Adrenal gland (tissue), 12 donors: ENCODE results near the gene MOB1A. TPM values are rescaled to one million over a fixed set of nuclear protein-coding genes. Genes with fewer than 3 reads are reported as not detected.
A peak's percentile ranks its signal among the peaks of the same experiment; 100 is the strongest.
"Not testable (repeated sequence)": the region's sequence is repeated elsewhere in the genome, so short reads cannot be mapped to it uniquely, and the experiment has no call there.

Experiments
- DNase-seq, 7 donors: peaks; one replicate each; pipeline ENCODE4 v3.0.0-alpha.2; 2019 to 2020
- H3K27ac ChIP-seq, 5 donors: fragments of 200-600 bp; sonication (generic) in 4 of 5; 1 replicate in 3 of 5; 2 replicates in 2 of 5; pipeline versions ENCODE4 v1.5.1 to v1.8.0; 2016 to 2020; ENCODE audit warnings: mild to moderate bottlenecking in 1 of 5
- H3K27me3 ChIP-seq: fragments of 200-600 bp; 2 replicates; pipeline ENCODE4 v1.8.0; 2021
- H3K36me3 ChIP-seq, 2 donors: fragments of 200-600 bp; replicated peaks in 1 of 2; 1 replicate in 1 of 2; 2 replicates in 1 of 2; pipeline versions ENCODE4 v1.5.1 to v1.8.0; 2018 to 2022
- H3K4me1 ChIP-seq, 2 donors: fragments of 200-600 bp; replicated peaks in 1 of 2; 1 replicate in 1 of 2; 2 replicates in 1 of 2; pipeline versions ENCODE4 v1.5.1 to v1.8.0; 2018 to 2021
- H3K4me3 ChIP-seq, 4 donors: fragments of 200-600 bp; sonication (generic) in 3 of 4; one replicate each; pipeline ENCODE4 v1.5.1; 2016 to 2018
- H3K9me3 ChIP-seq, 3 donors: fragments of 200-600 bp; sonication (generic) in 1 of 3; replicated peaks in 1 of 3; 1 replicate in 2 of 3; 2 replicates in 1 of 3; pipeline versions ENCODE4 v1.5.1 to v1.8.0; 2016 to 2021
- POLR2A ChIP-seq, 2 donors: fragments of 450-650 bp; IDR thresholded peaks; one replicate each; pipeline ENCODE4 v1.6.1; 2017; ENCODE audit warnings: antibody characterized with exemption in 2 of 2, mild to moderate bottlenecking in 2 of 2, moderate library complexity in 1 of 2
- WGBS, 4 donors: extraction: QIAGEN DNeasy Blood & Tissue Kit in 2 of 4; methylation state at CpG; one replicate each; pipeline versions ENCODE4 v1.1.5 to v1.1.7; 2013 to 2017; 5-methylcytosine and 5-hydroxymethylcytosine counted together
- intact Hi-C, 2 donors: fragments of 100-400 bp; cut with DNase I; formaldehyde crosslinking; loops; one replicate each; pipeline versions ENCODE4 v1.14.1 to v1.15.0; 2022 to 2023
- polyA plus RNA-seq, 3 donors: library from polyadenylated mRNA; stranded (reverse); fragments of 200-250 nt in 2 of 3; fragments of 350-450 nt in 1 of 3; fragmentation: Illumina TruSeq in 1 of 3; extraction: RNeasy Lipid Tissue Mini Kit (QIAGEN cat#74804) in 1 of 3; gene quantifications; one replicate each; pipeline ENCODE4 v1.2.3, GENCODE V29; 2013 to 2014
- total RNA-seq, 9 donors: library from RNA; depleted of rRNA in 4 of 9; stranded (reverse); fragments of >200 nt in 4 of 9; fragments of 120-200 nt in 1 of 9; fragmentation: NEBNext Ultra II Directional in 1 of 9; extraction: Animal tissue kit (Norgen Biotek cat#: 25700) in 1 of 9; gene quantifications; one replicate each; pipeline versions ENCODE4 v1.1.0 to v1.2.4, GENCODE V29; 2013 to 2023
- TF ChIP-seq, protein P1 (sequence below), 6 experiments: fragments of 450-650 bp in 4 of 6; fragments of 200-600 bp in 2 of 6; sonication (generic) in 1 of 6; IDR thresholded peaks; 1 replicate in 5 of 6; 2 replicates in 1 of 6; pipeline versions ENCODE4 v1.5.1 to v1.8.0; 2016 to 2021; ENCODE audit warnings: antibody characterized with exemption in 6 of 6, mild to moderate bottlenecking in 2 of 6, moderate library complexity in 1 of 6
- donor health status: healthy with polysubstance abuse.
- donor health status: Bipolar disorder and iron deficiency.
- donor health status: DM: yes; HTN: yes; CAD: no.
- donor health status: DM: no; HTN: no; CAD: no.
- donor health status: DM: no; HTN: no; CAD: no.
- donor health status: DM: yes; HTN: yes; CAD: no.

The MOB1A gene
- total and polyA plus RNA-seq, 12 donors = 15.9 to 103 (median 74.7) TPM

DNA sequence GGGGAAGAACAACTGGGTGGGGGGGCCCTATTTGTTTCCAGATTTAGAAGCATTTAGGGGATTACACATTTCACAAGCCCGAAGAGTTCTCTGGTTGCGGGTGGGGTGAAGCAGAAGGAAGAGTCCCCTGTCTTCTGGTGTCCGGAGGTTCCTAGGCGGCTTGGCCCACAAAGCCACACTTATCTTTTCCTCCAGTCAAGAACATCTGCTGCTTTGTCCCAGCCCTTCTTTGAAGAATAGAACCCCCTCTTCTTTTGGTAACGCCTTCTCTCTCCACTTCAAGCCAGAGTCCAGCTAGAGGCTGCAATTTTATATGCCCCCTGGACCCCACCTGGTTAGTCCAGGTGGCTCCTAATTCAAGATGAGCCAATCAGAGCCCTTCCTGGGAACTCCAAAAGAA lies 46.8 kb downstream of the MOB1A start:
- no peaks in the 10 kb centered on the region for H3K4me1 ChIP-seq
- no peak overlapping the region for H3K4me3 ChIP-seq
- no peaks in the 10 kb centered on the region for H3K9me3 ChIP-seq
- peak in 1 of 7 donors; percentile 7 for DNase-seq
- no peak overlapping the region for H3K27ac ChIP-seq
- intact Hi-C loops = no loop called here
- H3K36me3 ChIP-seq = peaks cover 0 to 6% of the 10 kb centered on the region in 2 donors
- 87 to 95% (median 89%) methylated on average over 5 of the region's 5 CpGs for WGBS, 4 donors
- H3K27me3 ChIP-seq = no peaks in the 10 kb centered on the region
- TF ChIP-seq POLR2A (IDR thresholded peaks at IDR 0.05) = no peak
- TF ChIP-seq, protein P1, sequence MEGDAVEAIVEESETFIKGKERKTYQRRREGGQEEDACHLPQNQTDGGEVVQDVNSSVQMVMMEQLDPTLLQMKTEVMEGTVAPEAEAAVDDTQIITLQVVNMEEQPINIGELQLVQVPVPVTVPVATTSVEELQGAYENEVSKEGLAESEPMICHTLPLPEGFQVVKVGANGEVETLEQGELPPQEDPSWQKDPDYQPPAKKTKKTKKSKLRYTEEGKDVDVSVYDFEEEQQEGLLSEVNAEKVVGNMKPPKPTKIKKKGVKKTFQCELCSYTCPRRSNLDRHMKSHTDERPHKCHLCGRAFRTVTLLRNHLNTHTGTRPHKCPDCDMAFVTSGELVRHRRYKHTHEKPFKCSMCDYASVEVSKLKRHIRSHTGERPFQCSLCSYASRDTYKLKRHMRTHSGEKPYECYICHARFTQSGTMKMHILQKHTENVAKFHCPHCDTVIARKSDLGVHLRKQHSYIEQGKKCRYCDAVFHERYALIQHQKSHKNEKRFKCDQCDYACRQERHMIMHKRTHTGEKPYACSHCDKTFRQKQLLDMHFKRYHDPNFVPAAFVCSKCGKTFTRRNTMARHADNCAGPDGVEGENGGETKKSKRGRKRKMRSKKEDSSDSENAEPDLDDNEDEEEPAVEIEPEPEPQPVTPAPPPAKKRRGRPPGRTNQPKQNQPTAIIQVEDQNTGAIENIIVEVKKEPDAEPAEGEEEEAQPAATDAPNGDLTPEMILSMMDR (IDR thresholded peaks at IDR 0.05) = no peak

- Histone ChIP-seq H3K9me3 (no peaks in the 10 kb centered on the region), H3K4me3 (no peak overlapping the region), H3K36me3 (peaks cover 0 to 6% of the 10 kb centered on the region in 2 donors), H3K27ac (no peak overlapping the region), H3K27me3 (no peaks in the 10 kb centered on the region), H3K4me1 (no peaks in the 10 kb centered on the region)
- peak in 1 of 7 donors; percentile 46 for DNase-seq
- WGBS, 4 donors = 36 to 54% (median 43%) methylated on average over 28 to 41 of the region's 41 CpGs
- TF ChIP-seq, protein P1 (IDR thresholded peaks at IDR 0.05) = no peak
- TF ChIP-seq POLR2A (IDR thresholded peaks at IDR 0.05) = no peak
- intact Hi-C loops = no loop called here
Measured at GRCh38 chr2:74130211-74130995, 48.3 kb downstream of the MOB1A start.

- DNase-seq = no peak
- Histone ChIP-seq H3K36me3 (no peaks in the 10 kb centered on the region), H3K4me1 (no peaks in the 10 kb centered on the region), H3K4me3 (no peak overlapping the region), H3K27me3 (no peaks in the 10 kb centered on the region), H3K27ac (no peak overlapping the region), H3K9me3 (no peaks in the 10 kb centered on the region)
- intact Hi-C loops = no loop called here
- 83 to 93% (median 89%) methylated on average over 3 of the region's 3 CpGs for WGBS, 4 donors
- TF ChIP-seq, protein P1 (IDR thresholded peaks at IDR 0.05) = no peak
Measured at GRCh38 chr2:74128206-74128605, 50.5 kb downstream of the MOB1A start.

- WGBS, 4 donors = 98 to 100% (median 99%) methylated on average over 2 to 29 of the region's 29 CpGs; no CpG with 5 or more reads in 1 of the 4 donors
Measured at GRCh38 chr2:74123955-74124354, 54.7 kb downstream of the MOB1A start.

DNA sequence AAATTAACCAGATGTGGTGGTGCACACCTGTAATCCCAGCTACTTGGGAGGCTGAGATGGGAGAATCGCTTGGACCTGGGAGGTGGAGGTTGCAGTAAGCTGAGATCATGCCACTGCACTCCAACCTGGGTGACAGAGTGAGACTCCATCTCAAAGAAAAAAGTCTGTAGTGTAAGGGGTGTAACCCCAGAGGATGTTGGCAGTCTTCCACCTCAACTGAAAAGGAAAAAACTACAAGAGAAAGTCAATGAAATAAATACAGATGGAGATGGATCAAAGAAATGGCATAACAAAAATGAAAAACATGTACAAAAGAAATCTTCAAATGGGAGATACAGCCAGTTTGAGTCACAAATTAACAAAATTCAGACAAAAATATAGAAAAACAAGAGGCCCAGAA lies 56.8 kb downstream of the MOB1A start:
- peak in 1 of 7 donors; percentile 13 for DNase-seq
- H3K36me3 ChIP-seq, H3K27me3 ChIP-seq, H3K27ac ChIP-seq, intact Hi-C loops, H3K4me3 ChIP-seq, H3K4me1 ChIP-seq, H3K9me3 ChIP-seq: not testable (repeated sequence)
- WGBS, 4 donors = 93 to 100% (median 98%) methylated on average over 1 of the region's 1 CpG

More at GRCh38 chr2:74123955-74124354, 54.7 kb downstream of the MOB1A start:
- H3K27me3 ChIP-seq, H3K36me3 ChIP-seq, H3K27ac ChIP-seq, DNase-seq, H3K4me1 ChIP-seq, H3K4me3 ChIP-seq, H3K9me3 ChIP-seq, intact Hi-C loops: not testable (repeated sequence)
